ENCODE data around the gene ZNRD2. TPM values are rescaled to one million over a fixed set of nuclear protein-coding genes. Genes with fewer than 3 reads are reported as not detected.

ZNRD2 gene
- total RNA-seq, 1 experiment from 2014 or later: 70.9 TPM

- TF ChIP-seq, protein P1, sequence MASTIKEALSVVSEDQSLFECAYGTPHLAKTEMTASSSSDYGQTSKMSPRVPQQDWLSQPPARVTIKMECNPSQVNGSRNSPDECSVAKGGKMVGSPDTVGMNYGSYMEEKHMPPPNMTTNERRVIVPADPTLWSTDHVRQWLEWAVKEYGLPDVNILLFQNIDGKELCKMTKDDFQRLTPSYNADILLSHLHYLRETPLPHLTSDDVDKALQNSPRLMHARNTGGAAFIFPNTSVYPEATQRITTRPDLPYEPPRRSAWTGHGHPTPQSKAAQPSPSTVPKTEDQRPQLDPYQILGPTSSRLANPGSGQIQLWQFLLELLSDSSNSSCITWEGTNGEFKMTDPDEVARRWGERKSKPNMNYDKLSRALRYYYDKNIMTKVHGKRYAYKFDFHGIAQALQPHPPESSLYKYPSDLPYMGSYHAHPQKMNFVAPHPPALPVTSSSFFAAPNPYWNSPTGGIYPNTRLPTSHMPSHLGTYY (CRISPR knock-in tag; IDR thresholded peaks at IDR 0.05): no peak
- TF ChIP-seq MAX (CRISPR knock-in tag; IDR thresholded peaks at IDR 0.05) (no peak), ZNF423 (CRISPR knock-in tag; IDR thresholded peaks at IDR 0.05) (no peak), NR3C1 (CRISPR knock-in tag; conservative IDR thresholded peaks at IDR 0.05; ENCODE audit: low read depth) (no peak), TEAD4 (CRISPR knock-in tag; IDR thresholded peaks at IDR 0.05) (no peak), NFE2L1 (CRISPR knock-in tag; IDR thresholded peaks at IDR 0.05) (no peak; the same call in 1 of the 2 replicates), USF1 (CRISPR knock-in tag; IDR thresholded peaks at IDR 0.05) (peak; percentile 96), OVOL2 (CRISPR knock-in tag; IDR thresholded peaks at IDR 0.05; ENCODE audit: borderline replicate concordance) (no peak), ATF1 (CRISPR knock-in tag; IDR thresholded peaks at IDR 0.05) (no peak), TEAD1 (CRISPR knock-in tag; IDR thresholded peaks at IDR 0.05) (no peak), ZBTB21 (CRISPR knock-in tag; IDR thresholded peaks at IDR 0.05; ENCODE audit: borderline replicate concordance) (no peak), ZNF138 (CRISPR knock-in tag; conservative IDR thresholded peaks at IDR 0.05) (no peak), CDX4 (CRISPR knock-in tag; IDR thresholded peaks at IDR 0.05; ENCODE audit: borderline replicate concordance) (no peak), ZNF121 (CRISPR knock-in tag; IDR thresholded peaks at IDR 0.05) (no peak), FOXP1 (CRISPR knock-in tag; IDR thresholded peaks at IDR 0.05; ENCODE audit: borderline replicate concordance) (peak; percentile 77), ZNF671 (CRISPR knock-in tag; IDR thresholded peaks at IDR 0.05) (no peak), EMX1 (CRISPR knock-in tag; IDR thresholded peaks at IDR 0.05) (no peak), NFYB (CRISPR knock-in tag; conservative IDR thresholded peaks at IDR 0.05; ENCODE audit: low read depth) (no peak), MXD4 (CRISPR knock-in tag; IDR thresholded peaks at IDR 0.05; ENCODE audit: borderline replicate concordance) (no peak), ZNF396 (CRISPR knock-in tag; IDR thresholded peaks at IDR 0.05; ENCODE audit: borderline replicate concordance) (no peak), ETV6 (CRISPR knock-in tag; IDR thresholded peaks at IDR 0.05) (0 out of 2 replicates have a peak, but pooled peaks have one; percentile 20)
- TF ChIP-seq, protein P2, sequence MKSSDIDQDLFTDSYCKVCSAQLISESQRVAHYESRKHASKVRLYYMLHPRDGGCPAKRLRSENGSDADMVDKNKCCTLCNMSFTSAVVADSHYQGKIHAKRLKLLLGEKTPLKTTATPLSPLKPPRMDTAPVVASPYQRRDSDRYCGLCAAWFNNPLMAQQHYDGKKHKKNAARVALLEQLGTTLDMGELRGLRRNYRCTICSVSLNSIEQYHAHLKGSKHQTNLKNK (CRISPR knock-in tag; IDR thresholded peaks at IDR 0.05): no peak
- TF ChIP-seq, protein P3, sequence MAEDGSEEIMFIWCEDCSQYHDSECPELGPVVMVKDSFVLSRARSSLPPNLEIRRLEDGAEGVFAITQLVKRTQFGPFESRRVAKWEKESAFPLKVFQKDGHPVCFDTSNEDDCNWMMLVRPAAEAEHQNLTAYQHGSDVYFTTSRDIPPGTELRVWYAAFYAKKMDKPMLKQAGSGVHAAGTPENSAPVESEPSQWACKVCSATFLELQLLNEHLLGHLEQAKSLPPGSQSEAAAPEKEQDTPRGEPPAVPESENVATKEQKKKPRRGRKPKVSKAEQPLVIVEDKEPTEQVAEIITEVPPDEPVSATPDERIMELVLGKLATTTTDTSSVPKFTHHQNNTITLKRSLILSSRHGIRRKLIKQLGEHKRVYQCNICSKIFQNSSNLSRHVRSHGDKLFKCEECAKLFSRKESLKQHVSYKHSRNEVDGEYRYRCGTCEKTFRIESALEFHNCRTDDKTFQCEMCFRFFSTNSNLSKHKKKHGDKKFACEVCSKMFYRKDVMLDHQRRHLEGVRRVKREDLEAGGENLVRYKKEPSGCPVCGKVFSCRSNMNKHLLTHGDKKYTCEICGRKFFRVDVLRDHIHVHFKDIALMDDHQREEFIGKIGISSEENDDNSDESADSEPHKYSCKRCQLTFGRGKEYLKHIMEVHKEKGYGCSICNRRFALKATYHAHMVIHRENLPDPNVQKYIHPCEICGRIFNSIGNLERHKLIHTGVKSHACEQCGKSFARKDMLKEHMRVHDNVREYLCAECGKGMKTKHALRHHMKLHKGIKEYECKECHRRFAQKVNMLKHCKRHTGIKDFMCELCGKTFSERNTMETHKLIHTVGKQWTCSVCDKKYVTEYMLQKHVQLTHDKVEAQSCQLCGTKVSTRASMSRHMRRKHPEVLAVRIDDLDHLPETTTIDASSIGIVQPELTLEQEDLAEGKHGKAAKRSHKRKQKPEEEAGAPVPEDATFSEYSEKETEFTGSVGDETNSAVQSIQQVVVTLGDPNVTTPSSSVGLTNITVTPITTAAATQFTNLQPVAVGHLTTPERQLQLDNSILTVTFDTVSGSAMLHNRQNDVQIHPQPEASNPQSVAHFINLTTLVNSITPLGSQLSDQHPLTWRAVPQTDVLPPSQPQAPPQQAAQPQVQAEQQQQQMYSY (CRISPR knock-in tag; IDR thresholded peaks at IDR 0.05): peak; percentile 94
- TF ChIP-seq, protein P4, sequence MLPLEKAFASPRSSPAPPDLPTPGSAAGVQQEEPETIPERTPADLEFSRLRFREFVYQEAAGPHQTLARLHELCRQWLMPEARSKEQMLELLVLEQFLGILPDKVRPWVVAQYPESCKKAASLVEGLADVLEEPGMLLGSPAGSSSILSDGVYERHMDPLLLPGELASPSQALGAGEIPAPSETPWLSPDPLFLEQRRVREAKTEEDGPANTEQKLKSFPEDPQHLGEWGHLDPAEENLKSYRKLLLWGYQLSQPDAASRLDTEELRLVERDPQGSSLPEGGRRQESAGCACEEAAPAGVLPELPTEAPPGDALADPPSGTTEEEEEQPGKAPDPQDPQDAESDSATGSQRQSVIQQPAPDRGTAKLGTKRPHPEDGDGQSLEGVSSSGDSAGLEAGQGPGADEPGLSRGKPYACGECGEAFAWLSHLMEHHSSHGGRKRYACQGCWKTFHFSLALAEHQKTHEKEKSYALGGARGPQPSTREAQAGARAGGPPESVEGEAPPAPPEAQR (CRISPR knock-in tag; IDR thresholded peaks at IDR 0.05): no peak
- TF ChIP-seq, protein P5, sequence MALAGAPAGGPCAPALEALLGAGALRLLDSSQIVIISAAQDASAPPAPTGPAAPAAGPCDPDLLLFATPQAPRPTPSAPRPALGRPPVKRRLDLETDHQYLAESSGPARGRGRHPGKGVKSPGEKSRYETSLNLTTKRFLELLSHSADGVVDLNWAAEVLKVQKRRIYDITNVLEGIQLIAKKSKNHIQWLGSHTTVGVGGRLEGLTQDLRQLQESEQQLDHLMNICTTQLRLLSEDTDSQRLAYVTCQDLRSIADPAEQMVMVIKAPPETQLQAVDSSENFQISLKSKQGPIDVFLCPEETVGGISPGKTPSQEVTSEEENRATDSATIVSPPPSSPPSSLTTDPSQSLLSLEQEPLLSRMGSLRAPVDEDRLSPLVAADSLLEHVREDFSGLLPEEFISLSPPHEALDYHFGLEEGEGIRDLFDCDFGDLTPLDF (CRISPR knock-in tag; IDR thresholded peaks at IDR 0.05): no peak
- TF ChIP-seq, protein P6, sequence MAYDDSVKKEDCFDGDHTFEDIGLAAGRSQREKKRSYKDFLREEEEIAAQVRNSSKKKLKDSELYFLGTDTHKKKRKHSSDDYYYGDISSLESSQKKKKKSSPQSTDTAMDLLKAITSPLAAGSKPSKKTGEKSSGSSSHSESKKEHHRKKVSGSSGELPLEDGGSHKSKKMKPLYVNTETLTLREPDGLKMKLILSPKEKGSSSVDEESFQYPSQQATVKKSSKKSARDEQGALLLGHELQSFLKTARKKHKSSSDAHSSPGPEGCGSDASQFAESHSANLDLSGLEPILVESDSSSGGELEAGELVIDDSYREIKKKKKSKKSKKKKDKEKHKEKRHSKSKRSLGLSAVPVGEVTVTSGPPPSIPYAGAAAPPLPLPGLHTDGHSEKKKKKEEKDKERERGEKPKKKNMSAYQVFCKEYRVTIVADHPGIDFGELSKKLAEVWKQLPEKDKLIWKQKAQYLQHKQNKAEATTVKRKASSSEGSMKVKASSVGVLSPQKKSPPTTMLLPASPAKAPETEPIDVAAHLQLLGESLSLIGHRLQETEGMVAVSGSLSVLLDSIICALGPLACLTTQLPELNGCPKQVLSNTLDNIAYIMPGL (CRISPR knock-in tag; IDR thresholded peaks at IDR 0.05): peak; percentile 96
Measured at GRCh38 chr11:65524741-65525545, 45.3 kb upstream of the ZNRD2 start, which contains the start of gene SCYL1 (continued).
